ENCODE measurements around the gene DLK1. TPM values are rescaled to one million over a fixed set of nuclear protein-coding genes. Genes with fewer than 3 reads are reported as not detected.
A peak's percentile ranks its signal among the peaks of the same experiment; 100 is the strongest.

The DLK1 gene
- total and polyA plus RNA-seq, 2 of the 13 experiments (the other 11 are each of a cell fraction or from before 2014, with no cell fraction given) = 95.5 to 312 TPM

DNA sequence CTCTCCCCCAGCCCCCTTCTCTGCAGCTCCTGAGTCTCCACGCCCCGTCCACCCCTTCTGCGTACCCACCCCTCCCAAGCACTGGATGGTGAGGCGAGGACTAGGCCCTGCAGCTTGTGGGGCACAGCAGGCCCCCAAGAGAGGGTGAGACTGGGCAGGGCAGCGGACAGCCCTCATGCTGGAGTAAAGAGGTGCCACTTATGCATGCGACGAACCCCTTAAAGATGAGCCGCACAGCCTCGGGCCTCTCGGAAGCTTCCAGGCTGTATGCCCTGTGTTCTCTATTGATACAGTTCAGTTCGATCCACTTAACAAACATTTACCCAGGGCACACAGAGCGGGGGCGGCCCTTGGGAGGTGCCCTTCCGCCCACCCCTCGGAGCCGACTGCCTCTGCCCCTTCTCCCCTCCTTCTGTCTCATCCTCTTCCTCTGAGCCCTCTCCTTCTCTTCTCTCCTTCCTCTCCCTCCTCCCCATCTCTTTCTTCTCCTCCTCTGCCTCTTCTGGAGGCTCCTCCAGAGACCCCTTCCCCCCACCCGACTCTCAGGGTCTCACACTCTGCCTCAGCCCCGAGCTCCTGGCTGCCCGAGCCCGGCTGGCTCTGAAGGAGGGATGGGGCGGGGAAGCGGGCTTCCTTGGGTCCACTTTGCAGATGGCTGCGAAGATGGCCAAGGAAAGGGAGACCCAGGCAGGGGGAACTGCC is 32.7 kb upstream of the DLK1 start (continued):
- TF ChIP-seq, protein P1, sequence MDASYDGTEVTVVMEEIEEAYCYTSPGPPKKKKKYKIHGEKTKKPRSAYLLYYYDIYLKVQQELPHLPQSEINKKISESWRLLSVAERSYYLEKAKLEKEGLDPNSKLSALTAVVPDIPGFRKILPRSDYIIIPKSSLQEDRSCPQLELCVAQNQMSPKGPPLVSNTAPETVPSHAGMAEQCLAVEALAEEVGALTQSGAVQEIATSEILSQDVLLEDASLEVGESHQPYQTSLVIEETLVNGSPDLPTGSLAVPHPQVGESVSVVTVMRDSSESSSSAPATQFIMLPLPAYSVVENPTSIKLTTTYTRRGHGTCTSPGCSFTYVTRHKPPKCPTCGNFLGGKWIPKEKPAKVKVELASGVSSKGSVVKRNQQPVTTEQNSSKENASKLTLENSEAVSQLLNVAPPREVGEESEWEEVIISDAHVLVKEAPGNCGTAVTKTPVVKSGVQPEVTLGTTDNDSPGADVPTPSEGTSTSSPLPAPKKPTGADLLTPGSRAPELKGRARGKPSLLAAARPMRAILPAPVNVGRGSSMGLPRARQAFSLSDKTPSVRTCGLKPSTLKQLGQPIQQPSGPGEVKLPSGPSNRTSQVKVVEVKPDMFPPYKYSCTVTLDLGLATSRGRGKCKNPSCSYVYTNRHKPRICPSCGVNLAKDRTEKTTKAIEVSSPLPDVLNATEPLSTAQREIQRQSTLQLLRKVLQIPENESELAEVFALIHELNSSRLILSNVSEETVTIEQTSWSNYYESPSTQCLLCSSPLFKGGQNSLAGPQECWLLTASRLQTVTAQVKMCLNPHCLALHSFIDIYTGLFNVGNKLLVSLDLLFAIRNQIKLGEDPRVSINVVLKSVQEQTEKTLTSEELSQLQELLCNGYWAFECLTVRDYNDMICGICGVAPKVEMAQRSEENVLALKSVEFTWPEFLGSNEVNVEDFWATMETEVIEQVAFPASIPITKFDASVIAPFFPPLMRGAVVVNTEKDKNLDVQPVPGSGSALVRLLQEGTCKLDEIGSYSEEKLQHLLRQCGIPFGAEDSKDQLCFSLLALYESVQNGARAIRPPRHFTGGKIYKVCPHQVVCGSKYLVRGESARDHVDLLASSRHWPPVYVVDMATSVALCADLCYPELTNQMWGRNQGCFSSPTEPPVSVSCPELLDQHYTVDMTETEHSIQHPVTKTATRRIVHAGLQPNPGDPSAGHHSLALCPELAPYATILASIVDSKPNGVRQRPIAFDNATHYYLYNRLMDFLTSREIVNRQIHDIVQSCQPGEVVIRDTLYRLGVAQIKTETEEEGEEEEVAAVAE (CRISPR knock-in tag; IDR thresholded peaks at IDR 0.05; ENCODE audit: borderline replicate concordance) = no peak
- TF ChIP-seq, protein P2, sequence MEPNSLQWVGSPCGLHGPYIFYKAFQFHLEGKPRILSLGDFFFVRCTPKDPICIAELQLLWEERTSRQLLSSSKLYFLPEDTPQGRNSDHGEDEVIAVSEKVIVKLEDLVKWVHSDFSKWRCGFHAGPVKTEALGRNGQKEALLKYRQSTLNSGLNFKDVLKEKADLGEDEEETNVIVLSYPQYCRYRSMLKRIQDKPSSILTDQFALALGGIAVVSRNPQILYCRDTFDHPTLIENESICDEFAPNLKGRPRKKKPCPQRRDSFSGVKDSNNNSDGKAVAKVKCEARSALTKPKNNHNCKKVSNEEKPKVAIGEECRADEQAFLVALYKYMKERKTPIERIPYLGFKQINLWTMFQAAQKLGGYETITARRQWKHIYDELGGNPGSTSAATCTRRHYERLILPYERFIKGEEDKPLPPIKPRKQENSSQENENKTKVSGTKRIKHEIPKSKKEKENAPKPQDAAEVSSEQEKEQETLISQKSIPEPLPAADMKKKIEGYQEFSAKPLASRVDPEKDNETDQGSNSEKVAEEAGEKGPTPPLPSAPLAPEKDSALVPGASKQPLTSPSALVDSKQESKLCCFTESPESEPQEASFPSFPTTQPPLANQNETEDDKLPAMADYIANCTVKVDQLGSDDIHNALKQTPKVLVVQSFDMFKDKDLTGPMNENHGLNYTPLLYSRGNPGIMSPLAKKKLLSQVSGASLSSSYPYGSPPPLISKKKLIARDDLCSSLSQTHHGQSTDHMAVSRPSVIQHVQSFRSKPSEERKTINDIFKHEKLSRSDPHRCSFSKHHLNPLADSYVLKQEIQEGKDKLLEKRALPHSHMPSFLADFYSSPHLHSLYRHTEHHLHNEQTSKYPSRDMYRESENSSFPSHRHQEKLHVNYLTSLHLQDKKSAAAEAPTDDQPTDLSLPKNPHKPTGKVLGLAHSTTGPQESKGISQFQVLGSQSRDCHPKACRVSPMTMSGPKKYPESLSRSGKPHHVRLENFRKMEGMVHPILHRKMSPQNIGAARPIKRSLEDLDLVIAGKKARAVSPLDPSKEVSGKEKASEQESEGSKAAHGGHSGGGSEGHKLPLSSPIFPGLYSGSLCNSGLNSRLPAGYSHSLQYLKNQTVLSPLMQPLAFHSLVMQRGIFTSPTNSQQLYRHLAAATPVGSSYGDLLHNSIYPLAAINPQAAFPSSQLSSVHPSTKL (CRISPR knock-in tag; IDR thresholded peaks at IDR 0.05) = peak; percentile 22; the same call in 1 of the 2 replicates
- TF ChIP-seq RFXAP (CRISPR knock-in tag; IDR thresholded peaks at IDR 0.05; ENCODE audit: borderline replicate concordance) (no peak), YEATS2 (CRISPR knock-in tag; IDR thresholded peaks at IDR 0.05; ENCODE audit: borderline replicate concordance) (no peak), PHF5A (CRISPR knock-in tag; IDR thresholded peaks at IDR 0.05; ENCODE audit: low read depth, unreplicated experiment) (no peak), ZFX (CRISPR knock-in tag; IDR thresholded peaks at IDR 0.05; ENCODE audit: low read depth) (0 out of 2 replicates have a peak, but pooled peaks have one; percentile 9), SRY (CRISPR knock-in tag; IDR thresholded peaks at IDR 0.05) (0 out of 2 replicates have a peak, but pooled peaks have one; percentile 52), CHCHD3 (CRISPR knock-in tag; IDR thresholded peaks at IDR 0.05) (no peak), MTF1 (CRISPR knock-in tag; IDR thresholded peaks at IDR 0.05) (no peak), MLLT10 (CRISPR knock-in tag; IDR thresholded peaks at IDR 0.05) (no peak), MYC (CRISPR knock-in tag; IDR thresholded peaks at IDR 0.05; ENCODE audit: borderline replicate concordance) (0 out of 2 replicates have a peak, but pooled peaks have one; percentile 35), ONECUT2 (CRISPR knock-in tag; IDR thresholded peaks at IDR 0.05) (peak; percentile 43; the same call in 1 of the 2 replicates), ZBTB7A (CRISPR knock-in tag; IDR thresholded peaks at IDR 0.05) (no peak), FOSL2 (CRISPR knock-in tag; IDR thresholded peaks at IDR 0.05) (0 out of 2 replicates have a peak, but pooled peaks have one; percentile 14), ZNF292 (CRISPR knock-in tag; IDR thresholded peaks at IDR 0.05; ENCODE audit: borderline replicate concordance, low read depth) (no peak)
- TF ChIP-seq, protein P3, sequence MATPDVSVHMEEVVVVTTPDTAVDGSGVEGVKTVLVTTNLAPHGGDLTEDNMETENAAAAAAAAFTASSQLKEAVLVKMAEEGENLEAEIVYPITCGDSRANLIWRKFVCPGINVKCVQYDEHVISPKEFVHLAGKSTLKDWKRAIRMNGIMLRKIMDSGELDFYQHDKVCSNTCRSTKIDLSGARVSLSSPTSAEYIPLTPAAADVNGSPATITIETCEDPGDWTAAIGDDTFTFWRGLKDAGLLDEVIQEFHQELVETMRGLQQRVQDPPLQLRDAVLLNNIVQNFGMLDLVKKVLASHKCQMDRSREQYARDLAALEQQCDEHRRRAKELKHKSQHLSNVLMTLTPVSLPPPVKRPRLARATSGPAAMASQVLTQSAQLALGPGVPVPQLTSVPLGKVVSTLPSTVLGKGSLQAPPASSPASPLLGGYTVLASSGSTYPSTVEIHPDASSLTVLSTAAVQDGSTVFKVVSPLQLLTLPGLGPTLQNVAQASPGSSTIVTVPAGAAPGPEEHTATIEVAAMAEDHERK (CRISPR knock-in tag; IDR thresholded peaks at IDR 0.05; ENCODE audit: low read depth) = no peak
- TF ChIP-seq, protein P4, sequence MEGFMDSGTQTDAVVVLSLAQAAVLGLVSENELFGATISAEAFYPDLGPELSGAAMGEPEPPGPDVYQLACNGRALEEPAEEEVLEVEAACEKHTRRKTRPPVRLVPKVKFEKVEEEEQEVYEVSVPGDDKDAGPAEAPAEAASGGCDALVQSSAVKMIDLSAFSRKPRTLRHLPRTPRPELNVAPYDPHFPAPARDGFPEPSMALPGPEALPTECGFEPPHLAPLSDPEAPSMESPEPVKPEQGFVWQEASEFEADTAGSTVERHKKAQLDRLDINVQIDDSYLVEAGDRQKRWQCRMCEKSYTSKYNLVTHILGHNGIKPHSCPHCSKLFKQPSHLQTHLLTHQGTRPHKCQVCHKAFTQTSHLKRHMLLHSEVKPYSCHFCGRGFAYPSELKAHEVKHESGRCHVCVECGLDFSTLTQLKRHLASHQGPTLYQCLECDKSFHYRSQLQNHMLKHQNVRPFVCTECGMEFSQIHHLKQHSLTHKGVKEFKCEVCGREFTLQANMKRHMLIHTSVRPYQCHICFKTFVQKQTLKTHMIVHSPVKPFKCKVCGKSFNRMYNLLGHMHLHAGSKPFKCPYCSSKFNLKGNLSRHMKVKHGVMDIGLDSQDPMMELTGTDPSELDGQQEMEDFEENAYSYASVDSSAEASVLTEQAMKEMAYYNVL (CRISPR knock-in tag; IDR thresholded peaks at IDR 0.05; ENCODE audit: borderline replicate concordance) = peak; percentile 61; the same call in 1 of the 2 replicates
